Motor neuron (in vitro differentiated cells): Measurements from ENCODE around the gene KIFAP3. TPM values are rescaled to one million over a fixed set of nuclear protein-coding genes. Genes with fewer than 3 reads are reported as not detected.

Source experiments
- ATAC-seq, 8 experiments: fragments of 200-7000 bp; cut with Tn5 transposase; replicated peaks in 6 of 8; 2 replicates each; pipeline ENCODE4 v1.8.0; 2021; ENCODE audit warnings: mild to moderate bottlenecking in 8 of 8, moderate library complexity in 8 of 8
- H3K27ac ChIP-seq, 2 donors: fragments of 250-450 bp; sonication (Bioruptor Pico); 2 replicates each; pipeline ENCODE4 v1.9.0; 2021; ENCODE audit warnings: antibody characterized with exemption in 2 of 2, mild to moderate bottlenecking in 2 of 2, moderate library complexity in 1 of 2
- H3K4me1 ChIP-seq, 2 donors: fragments of 250-450 bp; sonication (Bioruptor Pico); replicated peaks in 1 of 2; 2 replicates each; pipeline ENCODE4 v1.6.1; 2021; ENCODE audit warnings: antibody characterized with exemption in 2 of 2, mild to moderate bottlenecking in 2 of 2, moderate library complexity in 1 of 2
- H3K4me3 ChIP-seq, 5 donors: fragments of 250-450 bp; sonication (Bioruptor Pico); 2 replicates each; pipeline ENCODE4 v1.9.0; 2021; ENCODE audit warnings: antibody characterized with exemption in 5 of 5, mild to moderate bottlenecking in 5 of 5, moderate library complexity in 4 of 5
- WGBS, 10 experiments: fragments of 450-650 bp; shearing (Covaris generic); methylation state at CpG; one replicate each; pipeline ENCODE4 v1.0.0; 2022; 5-methylcytosine and 5-hydroxymethylcytosine counted together
- in situ Hi-C, 9 experiments: fragments of 400-800 bp; cut with MboI; loops; one replicate each; pipeline ENCODE4 v1.15.0; 2021; ENCODE audit warnings: low sequenced_read_pairs in 9 of 9, low pct_unique_long_range_greater_than_20kb in 2 of 9; ENCODE audit not compliant: unreplicated experiment in 9 of 9
- total RNA-seq, 8 experiments: library from RNA; unstranded; fragments of 300-600 nt; gene quantifications; 2 replicates each; pipeline versions ENCODE4 v1.2.3 to v1.2.4, GENCODE V29; 2022

Gene KIFAP3
- total RNA-seq, 8 experiments from 2014 or later: 17.1 to 141 (median 88.8) TPM

DNA sequence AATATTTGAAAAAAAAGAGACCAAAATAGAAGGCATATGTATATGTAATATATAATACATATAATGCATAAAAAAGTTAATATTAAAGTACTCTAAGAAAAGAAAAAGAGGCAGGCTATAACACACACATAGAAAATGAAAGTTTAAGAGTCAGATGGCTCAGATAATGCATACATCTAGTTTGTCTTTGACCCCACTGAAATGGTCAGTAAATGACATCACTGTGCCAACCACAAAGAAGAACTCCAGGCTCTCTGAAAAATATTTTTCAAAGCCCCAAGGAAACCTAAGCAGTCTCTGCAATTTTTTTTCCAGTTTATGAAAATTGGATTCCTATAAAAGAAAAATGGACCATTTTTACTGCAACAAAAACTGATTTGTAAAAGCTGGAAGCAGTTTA, 125.4 kb downstream of the KIFAP3 start:
- no peak for ATAC-seq
- in situ Hi-C loops: no loop called here
- Histone ChIP-seq H3K4me3 (no peak overlapping the region), H3K27ac (no peak overlapping the region), H3K4me1 (no peaks in the 10 kb centered on the region)

DNA sequence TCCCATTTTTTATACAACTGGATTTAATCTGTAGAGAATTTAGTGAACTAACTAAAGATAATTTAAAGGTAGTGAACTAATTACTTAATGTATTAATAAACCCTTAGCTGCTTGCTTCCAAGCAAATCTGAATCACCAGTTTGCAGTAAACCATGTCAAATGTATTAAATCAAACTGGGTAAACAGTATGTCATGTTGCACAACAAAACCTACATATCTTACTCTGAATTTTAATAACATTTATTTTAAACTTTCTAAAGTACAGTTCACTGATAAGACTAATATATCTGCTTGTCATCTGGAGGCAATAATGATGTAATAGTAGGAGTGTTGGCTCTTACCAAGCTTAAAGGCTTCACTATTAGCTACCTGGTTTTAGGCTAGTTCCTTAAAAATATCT, 128.3 kb downstream of the KIFAP3 start:
- no peak for ATAC-seq
- in situ Hi-C loops: no loop called here
- Histone ChIP-seq H3K27ac (no peak overlapping the region), H3K4me3 (no peak overlapping the region), H3K4me1 (no peaks in the 10 kb centered on the region)

DNA sequence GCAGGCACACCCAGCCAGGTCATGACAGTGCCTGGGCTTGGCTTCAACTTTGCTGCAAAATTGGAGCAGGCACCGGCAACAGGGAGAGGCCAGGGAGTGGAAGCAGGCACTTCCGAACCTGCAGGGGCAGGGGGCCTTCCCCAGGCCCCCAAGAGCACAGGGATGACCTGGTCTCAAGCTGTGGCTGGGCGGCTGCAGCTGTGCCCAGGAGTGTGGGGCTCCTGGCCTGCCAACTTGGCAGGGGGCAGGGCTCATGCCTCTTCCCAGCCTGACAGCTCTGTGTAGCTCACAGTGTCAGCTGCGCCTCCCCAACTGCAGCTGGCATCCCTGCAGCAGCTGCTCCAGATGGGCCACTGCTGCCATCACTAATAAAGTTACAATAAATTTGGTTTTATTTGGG, 129.3 kb downstream of the KIFAP3 start:
- Histone ChIP-seq H3K4me3 (no peak overlapping the region), H3K4me1 (no peaks in the 10 kb centered on the region), H3K27ac (no peak overlapping the region)
- in situ Hi-C loops: no loop called here
- WGBS, 10 experiments: 80 to 100% (median 95%) methylated on average over 1 to 2 of the region's 4 CpGs; no CpG with 5 or more reads in 5 of the 10 experiments
- ATAC-seq: no peak

DNA sequence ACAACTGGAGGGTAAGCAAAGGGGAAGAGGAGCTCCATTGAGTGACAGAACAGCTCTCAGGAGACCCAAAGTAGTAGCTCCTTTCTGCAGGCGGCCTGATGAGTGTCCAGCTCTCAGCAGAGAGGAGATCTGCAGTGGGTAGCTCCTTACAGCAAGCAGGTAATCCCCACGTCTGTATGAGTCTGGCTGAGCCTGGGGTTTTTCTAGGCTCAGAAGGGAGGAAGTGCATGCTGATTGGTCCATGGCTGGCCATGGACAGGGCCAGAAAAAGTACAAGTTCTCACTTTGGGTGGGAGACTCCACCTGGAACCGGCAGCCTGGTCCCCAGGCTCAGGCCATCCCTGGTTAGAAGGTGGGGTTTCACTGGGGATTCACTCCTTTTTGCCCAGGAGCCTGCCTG, 129.9 kb downstream of the KIFAP3 start:
- Histone ChIP-seq H3K27ac (no peak overlapping the region), H3K4me3 (no peak overlapping the region), H3K4me1 (no peaks in the 10 kb centered on the region)
- WGBS, 10 experiments: 67 to 100% (median 89%) methylated on average over 1 to 3 of the region's 3 CpGs; no CpG with 5 or more reads in 4 of the 10 experiments
- in situ Hi-C loops: no loop called here
- no peak for ATAC-seq

DNA sequence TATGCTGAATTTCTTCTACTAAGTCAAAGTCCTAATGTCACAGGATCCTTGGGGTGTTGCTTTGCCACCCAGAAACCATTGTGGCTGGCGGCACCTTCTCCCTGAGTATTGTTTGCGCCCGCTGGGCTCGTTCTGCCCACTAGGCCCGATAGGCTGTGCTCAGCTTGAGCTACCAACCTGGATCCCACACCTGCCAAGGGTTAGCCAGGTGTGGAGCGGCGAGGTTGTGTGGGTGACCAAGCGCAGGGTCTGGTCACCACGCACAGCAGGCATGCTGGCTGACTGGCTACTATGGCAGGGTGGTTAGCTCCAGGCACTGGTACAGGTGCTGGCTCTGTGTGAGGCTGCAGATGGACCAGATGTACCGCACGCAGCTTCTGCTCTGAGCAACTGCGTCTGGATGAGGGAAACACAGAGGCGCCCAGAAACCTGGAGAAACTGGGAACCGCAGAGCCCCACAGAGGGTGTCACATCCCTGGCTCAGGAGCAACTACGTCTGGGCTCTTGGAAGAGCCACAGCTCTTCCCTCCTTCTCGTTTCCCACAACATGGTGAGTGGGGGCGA, 130.4 kb downstream of the KIFAP3 start:
- no peak overlapping the region for H3K4me3 ChIP-seq
- 91 to 100% (median 98%) methylated on average over 1 to 12 of the region's 17 CpGs; no CpG with 5 or more reads in 3 of the 10 experiments for WGBS, 10 experiments
- in situ Hi-C loops: no loop called here
- no peak overlapping the region for H3K27ac ChIP-seq
- H3K4me1 ChIP-seq: no peaks in the 10 kb centered on the region
- ATAC-seq: no peak

DNA sequence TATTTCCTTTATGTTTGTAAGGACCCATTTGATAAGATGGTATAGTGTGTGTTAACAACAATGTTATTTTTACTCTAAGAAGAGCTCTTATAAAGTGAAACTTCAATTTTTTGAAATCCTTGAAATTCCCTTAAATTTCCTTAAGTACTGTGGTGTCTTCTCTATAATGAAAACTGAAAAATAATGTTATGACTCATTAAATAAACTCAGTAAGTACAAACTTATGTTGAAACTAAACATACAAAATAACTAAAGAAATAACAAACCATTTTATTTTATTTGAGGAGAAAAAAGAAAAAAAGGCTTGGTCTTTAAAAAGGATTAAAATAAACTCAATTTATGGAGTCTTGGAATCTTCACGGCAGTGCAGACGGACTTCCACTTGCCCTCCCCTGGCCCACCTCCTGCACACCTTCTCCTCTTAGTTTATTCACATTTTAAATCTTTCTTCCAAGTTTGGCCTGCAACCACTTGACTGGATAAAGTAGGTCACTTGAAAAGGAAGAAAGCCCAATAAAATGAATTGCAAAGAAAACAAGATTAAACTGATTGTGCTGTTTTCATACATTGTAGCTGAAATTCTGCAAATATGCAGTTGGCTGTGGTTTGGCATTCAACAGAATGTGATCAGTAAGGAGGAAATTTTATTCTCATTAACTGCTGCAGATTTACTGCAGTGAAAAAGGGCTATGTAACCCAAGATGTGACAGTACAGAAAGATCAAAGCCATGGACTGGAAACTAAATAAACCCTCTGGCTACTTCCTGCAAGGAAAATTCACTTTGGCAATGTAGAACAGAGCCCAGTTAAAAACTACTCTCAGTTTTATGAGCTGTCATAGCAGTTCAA, 132.3 kb downstream of the KIFAP3 start:
- ATAC-seq: peak in 3 of 8 experiments; percentile 72 to 98 (median 96)
- Histone ChIP-seq H3K4me1 (no peaks in the 10 kb centered on the region), H3K4me3 (no peak overlapping the region), H3K27ac (no peak overlapping the region)
- in situ Hi-C loops: no loop called here
- 22 to 100% (median 93%) methylated on average over 2 of the region's 2 CpGs for WGBS, 10 experiments

DNA sequence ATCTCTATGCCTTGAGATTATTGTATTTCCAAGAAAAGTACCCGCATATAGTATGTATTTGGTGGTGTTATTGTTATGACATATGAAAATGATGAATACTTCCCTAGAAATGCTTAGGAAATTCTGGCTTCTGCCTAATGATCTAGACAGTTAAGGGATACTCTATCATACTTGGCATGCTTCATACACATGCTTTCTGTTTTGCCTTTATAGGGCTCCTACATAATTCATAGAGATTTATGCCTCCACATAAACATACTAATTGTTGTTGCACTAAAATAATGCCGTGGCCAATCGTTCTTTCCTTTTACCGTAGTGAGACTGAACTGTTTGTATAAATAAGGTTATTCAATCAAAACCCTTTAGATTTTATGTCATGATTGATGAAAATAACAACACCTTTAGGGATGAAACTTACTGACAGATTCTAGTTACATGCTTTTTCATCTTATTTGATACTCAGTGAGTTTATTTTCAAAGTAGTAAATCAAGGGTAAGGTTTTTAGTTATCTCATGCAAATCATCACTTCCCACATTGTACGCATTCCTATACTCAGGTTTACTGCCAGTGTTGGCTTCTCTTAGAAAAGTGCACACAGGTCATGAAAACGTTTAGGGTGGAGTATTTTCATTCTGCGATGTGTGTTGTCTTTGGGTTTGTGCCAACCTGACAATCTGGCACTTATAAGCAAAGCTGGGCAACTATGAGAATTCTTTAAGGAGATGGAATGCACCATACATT, 140.3 kb downstream of the KIFAP3 start:
- H3K4me3 ChIP-seq: no peak overlapping the region
- WGBS, 10 experiments: 6 to 88% (median 77%) methylated on average over 1 to 7 of the region's 7 CpGs
- peak in 3 of 8 experiments; percentile 41 to 91 (median 47) for ATAC-seq
- H3K27ac ChIP-seq: no peak overlapping the region
- no peaks in the 10 kb centered on the region for H3K4me1 ChIP-seq
- in situ Hi-C loops: no loop called here

DNA sequence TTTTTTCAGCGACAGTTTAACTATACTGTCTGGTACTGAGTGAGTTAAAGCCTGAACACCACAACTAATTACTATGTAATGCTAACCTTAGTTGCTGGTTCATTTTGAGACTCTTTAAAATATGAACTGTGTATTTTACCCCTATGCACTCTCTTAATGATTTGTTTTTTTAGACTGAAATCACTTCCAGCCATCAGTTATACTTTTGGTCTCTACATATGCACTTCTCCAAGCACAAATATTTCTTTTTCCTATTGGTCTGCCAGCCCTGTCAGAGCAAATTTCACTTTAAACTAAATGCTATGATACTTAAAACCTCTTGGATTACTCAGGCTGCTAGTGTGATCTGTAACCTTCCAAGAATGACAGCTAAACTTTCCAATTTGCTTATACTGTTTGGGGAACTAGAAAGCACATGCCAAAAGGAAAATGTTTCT, 142.7 kb downstream of the KIFAP3 start:
- Histone ChIP-seq H3K27ac (no peak overlapping the region), H3K4me1 (no peaks in the 10 kb centered on the region), H3K4me3 (no peak overlapping the region)
- in situ Hi-C loops: no loop called here
- 73 to 100% (median 100%) methylated on average over 1 of the region's 1 CpG; no CpG with 5 or more reads in 3 of the 10 experiments for WGBS, 10 experiments
- ATAC-seq: no peak

DNA sequence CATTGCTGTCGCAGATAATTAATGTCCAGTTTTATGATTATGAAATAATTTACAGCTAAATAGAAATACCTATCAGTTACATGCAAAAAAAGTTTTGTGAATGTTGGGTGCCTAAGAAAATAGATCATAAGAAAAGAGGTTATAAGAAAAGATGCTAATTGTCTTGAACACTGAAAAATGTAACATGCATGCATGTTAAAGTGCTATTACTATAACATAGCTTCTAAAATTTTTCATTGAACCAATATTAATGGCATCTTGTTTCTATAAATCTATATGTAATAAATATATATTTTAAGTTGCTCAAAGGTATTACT, 145.3 kb downstream of the KIFAP3 start:
- no peaks in the 10 kb centered on the region for H3K4me1 ChIP-seq
- ATAC-seq: no peak
- 0 to 13% (median 8%) methylated on average over 1 of the region's 1 CpG for WGBS, 10 experiments
- no peak overlapping the region for H3K4me3 ChIP-seq
- no peak overlapping the region for H3K27ac ChIP-seq
- in situ Hi-C loops: no loop called here

DNA sequence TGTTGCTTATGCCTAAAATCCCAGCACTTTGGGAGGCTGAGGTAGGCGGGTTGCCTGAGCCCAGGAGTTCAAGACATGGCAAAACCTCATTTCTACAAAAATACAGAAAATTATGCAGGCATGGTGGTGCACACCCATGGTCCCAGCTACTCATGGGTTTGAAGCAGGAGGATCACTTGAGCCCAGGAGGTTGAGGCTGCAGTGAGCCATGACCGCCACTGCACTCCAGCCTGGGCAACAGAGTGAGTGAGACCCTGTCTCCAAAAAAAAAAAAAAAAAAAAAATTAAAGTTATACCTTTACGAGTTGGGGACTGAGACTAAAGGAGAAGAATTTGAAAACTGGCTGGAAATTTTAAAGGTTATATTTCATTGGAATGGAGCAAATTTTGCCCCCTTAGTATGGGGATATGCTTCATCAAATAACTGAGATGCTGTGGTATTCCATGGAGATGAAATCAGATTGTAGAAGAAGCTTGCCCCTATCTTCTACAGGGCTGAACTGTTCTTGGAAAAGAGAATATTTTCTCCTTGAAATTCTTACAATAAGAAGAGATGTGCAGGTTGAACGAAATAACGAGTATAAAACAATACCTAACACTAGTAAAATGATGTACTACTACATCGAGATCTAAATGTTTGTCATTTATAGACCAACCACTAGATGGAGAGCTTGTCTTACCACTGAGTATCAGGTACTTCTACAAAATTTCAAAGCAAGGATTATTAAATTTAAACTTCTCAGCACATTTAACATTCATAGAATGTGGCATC, 145.9 kb downstream of the KIFAP3 start:
- peak in 3 of 8 experiments; percentile 66 to 77 (median 70) for ATAC-seq
- in situ Hi-C loops: no loop called here
- H3K4me1 ChIP-seq: no peaks in the 10 kb centered on the region
- WGBS, 10 experiments: 7 to 34% (median 26%) methylated on average over 3 to 6 of the region's 6 CpGs
- no peak overlapping the region for H3K4me3 ChIP-seq
- no peak overlapping the region for H3K27ac ChIP-seq

DNA sequence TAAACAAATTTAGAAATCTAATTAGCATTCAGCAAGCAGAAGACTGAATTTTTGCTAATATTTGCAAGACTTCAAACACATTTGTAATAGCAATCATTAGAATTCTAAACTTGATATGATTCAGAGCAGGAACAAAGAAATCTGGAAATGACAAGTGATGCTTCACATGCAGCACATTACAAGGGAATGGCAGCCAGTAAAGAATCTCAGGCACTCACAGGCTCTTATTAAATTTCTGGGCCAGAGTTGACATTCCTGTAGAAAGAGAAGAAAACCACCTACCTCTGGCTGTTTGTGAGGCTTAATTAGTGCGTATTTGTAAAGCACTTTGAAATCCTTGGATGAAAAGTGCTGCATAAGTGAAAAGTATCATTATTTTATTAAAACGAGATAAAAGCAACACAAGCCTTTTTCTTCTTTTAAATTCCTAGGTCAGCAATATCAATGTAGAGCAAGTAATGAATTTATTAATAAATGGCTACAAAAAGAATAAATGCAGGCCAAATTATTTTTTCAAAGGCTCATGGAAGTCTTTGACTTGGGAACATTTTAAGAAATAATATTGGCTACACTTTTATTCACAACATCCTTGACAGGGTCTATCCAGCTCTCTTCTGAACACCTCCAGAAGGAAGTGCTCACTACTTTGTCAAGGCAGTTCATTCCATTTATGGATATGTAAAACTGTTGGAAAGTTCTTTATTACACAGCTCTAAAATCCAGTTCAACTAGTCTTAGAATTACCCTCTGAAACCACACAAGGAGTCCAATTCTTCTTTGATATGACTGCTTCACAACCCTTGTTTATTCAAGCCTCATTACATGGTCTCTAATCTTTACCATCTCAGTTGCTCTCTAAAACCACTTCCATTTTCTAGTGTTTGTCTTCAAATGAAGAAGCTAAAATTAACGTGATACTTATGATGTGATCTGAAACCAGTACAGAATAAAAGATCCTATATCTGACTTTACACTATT, 148.7 kb downstream of the KIFAP3 start:
- ATAC-seq: no peak
- in situ Hi-C loops: no loop called here
- WGBS, 10 experiments: 15 to 88% (median 70%) methylated on average over 2 to 3 of the region's 3 CpGs; no CpG with 5 or more reads in 1 of the 10 experiments

DNA sequence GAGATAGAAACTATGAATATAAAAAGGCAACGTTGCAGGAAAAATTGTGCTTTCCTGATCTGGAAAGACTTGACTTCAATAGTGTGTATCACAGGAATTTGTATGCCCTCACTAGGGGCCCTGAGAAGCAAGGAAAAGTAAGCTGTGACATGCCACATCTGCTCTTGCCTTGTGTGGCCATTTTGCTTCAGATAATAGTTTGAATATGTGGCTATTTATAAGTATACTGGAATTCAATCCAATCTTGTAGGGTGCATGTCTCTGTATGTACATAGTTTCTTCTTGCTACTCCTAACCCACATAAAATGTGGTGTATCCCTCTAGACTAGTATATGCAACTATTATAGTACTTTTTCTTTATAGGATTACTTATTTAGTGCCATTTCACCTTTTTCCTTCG, 149.7 kb downstream of the KIFAP3 start:
- no peaks in the 10 kb centered on the region for H3K4me1 ChIP-seq
- H3K27ac ChIP-seq: no peak overlapping the region
- in situ Hi-C loops: no loop called here
- H3K4me3 ChIP-seq: no peak overlapping the region
- WGBS, 10 experiments: 25 to 91% (median 74%) methylated on average over 1 to 2 of the region's 2 CpGs
- ATAC-seq: peak in 1 of 8 experiments; percentile 40

More for the DNA sequence above, 148.7 kb downstream of the KIFAP3 start:
- Histone ChIP-seq H3K4me3 (no peak overlapping the region), H3K27ac (no peak overlapping the region), H3K4me1 (no peaks in the 10 kb centered on the region)
